Parathyroid adenoma (tissue), 2 donors: ENCODE measurements around the gene PTGDR2.

Source experiments
- H2AFZ ChIP-seq: fragments of 300-600 bp; sonication (generic); one replicate; pipeline ENCODE4 v1.7.0; 2017; ENCODE audit warnings: antibody characterized with exemption, mild to moderate bottlenecking
- H3K27ac ChIP-seq: fragments of 300-600 bp; sonication (generic); one replicate; pipeline ENCODE4 v1.7.0; 2017
- H3K27me3 ChIP-seq: fragments of 300-600 bp; sonication (generic); one replicate; pipeline ENCODE4 v1.7.0; 2017; ENCODE audit warnings: low read length; ENCODE audit not compliant: control insufficient read depth, insufficient read depth
- H3K36me3 ChIP-seq: fragments of 300-600 bp; sonication (generic); one replicate; pipeline ENCODE4 v1.7.0; 2017; ENCODE audit warnings: low read length; ENCODE audit not compliant: control insufficient read depth, insufficient read depth
- H3K4me1 ChIP-seq: fragments of 300-600 bp; sonication (generic); one replicate; pipeline ENCODE4 v1.7.0; 2017; ENCODE audit warnings: control low read depth
- H3K4me2 ChIP-seq: fragments of 300-600 bp; sonication (generic); one replicate; pipeline ENCODE4 v1.7.0; 2017; ENCODE audit warnings: low read length
- H3K4me3 ChIP-seq: fragments of 300-600 bp; sonication (generic); one replicate; pipeline ENCODE4 v1.7.0; 2017; ENCODE audit warnings: low read depth, low read length
- H3K79me2 ChIP-seq: fragments of 300-600 bp; sonication (generic); one replicate; pipeline ENCODE4 v1.7.0; 2017; ENCODE audit warnings: control low read depth
- H3K9ac ChIP-seq: fragments of 300-600 bp; sonication (generic); one replicate; pipeline ENCODE4 v1.7.0; 2017; ENCODE audit warnings: mild to moderate bottlenecking
- H3K9me3 ChIP-seq: fragments of 300-600 bp; sonication (generic); one replicate; pipeline ENCODE4 v1.7.0; 2017; ENCODE audit warnings: low read length; ENCODE audit not compliant: control insufficient read depth
- TF ChIP-seq, protein P1 (sequence below): fragments of 300-600 bp; sonication (generic); IDR thresholded peaks from one replicate; pipeline ENCODE4 v1.7.0; 2017; ENCODE audit warnings: antibody characterized with exemption, mild to moderate bottlenecking
- donor health status: primary hyperparathyroidism.

Gene PTGDR2

DNA sequence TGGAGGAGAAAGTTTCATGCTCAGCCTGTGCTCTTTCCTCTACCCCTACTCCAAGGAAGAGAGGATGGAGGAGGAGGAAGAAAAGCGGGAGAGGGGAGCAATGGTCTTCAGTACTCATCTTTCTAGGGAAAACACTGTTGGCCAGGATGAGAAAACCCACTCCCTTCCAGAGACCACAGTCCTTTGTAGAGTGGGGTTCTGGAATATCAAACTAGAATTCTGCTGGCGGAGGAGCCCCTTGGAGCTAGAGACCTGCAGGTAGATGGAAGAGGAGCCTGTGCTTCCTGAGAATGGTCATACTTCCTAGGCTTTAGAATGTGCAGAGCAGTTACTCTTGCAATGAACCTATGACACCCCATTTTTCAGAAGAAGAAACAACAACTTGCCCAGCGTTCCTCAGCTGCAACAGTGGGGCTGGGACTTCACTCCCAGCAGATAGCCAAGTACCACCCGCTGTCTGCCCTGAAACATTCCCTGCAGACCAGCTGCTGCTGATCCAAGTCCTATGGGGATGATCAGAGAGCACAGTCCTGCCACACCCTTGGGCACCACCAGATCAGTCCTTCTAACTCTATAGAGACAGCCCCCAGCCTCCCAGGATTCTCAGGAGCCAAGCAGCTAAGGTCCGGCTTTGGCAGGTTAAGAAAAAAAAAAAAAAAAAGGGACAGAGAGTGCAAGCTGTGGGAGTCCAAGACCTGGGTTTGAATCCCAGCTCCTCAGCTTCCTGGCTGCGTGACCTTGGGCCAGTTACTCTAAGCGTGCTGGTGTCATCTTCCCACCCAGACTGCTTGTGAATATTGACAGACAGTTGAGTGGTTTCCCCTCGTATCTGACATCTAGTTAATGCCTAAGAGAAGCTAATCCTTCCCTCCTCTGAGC is 664 bp downstream of the PTGDR2 start:
- no peaks in the 10 kb centered on the region for H3K36me3 ChIP-seq
- no peaks in the 10 kb centered on the region for H3K9me3 ChIP-seq
- peak overlapping the region; percentile 9 for H3K4me3 ChIP-seq
- H3K4me1 ChIP-seq: peaks cover 12% of the 10 kb centered on the region
- no peaks in the 10 kb centered on the region for H3K27me3 ChIP-seq
- TF ChIP-seq, protein P1, sequence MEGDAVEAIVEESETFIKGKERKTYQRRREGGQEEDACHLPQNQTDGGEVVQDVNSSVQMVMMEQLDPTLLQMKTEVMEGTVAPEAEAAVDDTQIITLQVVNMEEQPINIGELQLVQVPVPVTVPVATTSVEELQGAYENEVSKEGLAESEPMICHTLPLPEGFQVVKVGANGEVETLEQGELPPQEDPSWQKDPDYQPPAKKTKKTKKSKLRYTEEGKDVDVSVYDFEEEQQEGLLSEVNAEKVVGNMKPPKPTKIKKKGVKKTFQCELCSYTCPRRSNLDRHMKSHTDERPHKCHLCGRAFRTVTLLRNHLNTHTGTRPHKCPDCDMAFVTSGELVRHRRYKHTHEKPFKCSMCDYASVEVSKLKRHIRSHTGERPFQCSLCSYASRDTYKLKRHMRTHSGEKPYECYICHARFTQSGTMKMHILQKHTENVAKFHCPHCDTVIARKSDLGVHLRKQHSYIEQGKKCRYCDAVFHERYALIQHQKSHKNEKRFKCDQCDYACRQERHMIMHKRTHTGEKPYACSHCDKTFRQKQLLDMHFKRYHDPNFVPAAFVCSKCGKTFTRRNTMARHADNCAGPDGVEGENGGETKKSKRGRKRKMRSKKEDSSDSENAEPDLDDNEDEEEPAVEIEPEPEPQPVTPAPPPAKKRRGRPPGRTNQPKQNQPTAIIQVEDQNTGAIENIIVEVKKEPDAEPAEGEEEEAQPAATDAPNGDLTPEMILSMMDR: no peak
- H3K79me2 ChIP-seq: no peaks in the 10 kb centered on the region
- no peak overlapping the region for H2AFZ ChIP-seq
- H3K4me2 ChIP-seq: peak overlapping the region; percentile 13
- H3K9ac ChIP-seq: no peak overlapping the region
- peak overlapping the region; percentile 100 for H3K27ac ChIP-seq

DNA sequence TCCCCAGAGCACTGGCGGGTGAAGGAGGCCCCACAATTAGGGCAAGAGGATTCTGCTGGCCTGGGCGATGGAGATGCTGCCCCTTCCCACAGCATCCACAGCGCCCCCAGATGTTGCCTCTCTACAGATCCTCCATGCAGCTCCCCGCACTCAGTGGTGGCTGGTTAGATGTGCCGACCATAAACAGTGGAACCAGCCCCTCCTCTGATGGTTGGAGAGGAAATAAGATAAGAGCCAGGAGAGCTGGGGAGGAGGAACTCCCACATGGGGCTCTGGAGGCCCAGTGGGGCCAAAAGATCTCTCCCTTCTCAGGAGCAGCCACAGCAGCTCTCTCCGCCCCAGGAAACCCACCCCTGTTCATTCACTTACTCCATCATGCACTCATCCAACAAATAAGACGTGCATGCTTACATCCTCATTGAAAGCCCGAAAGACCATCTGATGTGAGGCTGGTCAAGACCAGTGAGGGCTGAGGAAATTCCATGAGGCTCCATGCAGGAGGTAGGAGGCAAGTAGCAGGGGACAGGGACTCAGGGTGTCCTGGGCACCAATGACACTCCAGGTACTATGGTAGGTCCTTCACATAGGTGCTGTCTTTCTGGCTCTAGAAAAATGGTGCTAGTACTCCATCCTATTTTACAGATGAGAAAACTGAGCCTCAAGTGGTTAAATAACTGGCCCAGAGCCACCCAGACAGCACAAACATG is 1.5 kb downstream of the PTGDR2 start:
- H3K9ac ChIP-seq: no peak overlapping the region
- no peak overlapping the region for H3K4me2 ChIP-seq
- TF ChIP-seq, protein P1: no peak
- H3K4me1 ChIP-seq: peaks cover 12% of the 10 kb centered on the region
- no peak overlapping the region for H3K4me3 ChIP-seq
- no peaks in the 10 kb centered on the region for H3K36me3 ChIP-seq
- H3K9me3 ChIP-seq: no peaks in the 10 kb centered on the region
- no peaks in the 10 kb centered on the region for H3K79me2 ChIP-seq
- no peaks in the 10 kb centered on the region for H3K27me3 ChIP-seq
- H3K27ac ChIP-seq: peak overlapping the region; percentile 100
- no peak overlapping the region for H2AFZ ChIP-seq

DNA sequence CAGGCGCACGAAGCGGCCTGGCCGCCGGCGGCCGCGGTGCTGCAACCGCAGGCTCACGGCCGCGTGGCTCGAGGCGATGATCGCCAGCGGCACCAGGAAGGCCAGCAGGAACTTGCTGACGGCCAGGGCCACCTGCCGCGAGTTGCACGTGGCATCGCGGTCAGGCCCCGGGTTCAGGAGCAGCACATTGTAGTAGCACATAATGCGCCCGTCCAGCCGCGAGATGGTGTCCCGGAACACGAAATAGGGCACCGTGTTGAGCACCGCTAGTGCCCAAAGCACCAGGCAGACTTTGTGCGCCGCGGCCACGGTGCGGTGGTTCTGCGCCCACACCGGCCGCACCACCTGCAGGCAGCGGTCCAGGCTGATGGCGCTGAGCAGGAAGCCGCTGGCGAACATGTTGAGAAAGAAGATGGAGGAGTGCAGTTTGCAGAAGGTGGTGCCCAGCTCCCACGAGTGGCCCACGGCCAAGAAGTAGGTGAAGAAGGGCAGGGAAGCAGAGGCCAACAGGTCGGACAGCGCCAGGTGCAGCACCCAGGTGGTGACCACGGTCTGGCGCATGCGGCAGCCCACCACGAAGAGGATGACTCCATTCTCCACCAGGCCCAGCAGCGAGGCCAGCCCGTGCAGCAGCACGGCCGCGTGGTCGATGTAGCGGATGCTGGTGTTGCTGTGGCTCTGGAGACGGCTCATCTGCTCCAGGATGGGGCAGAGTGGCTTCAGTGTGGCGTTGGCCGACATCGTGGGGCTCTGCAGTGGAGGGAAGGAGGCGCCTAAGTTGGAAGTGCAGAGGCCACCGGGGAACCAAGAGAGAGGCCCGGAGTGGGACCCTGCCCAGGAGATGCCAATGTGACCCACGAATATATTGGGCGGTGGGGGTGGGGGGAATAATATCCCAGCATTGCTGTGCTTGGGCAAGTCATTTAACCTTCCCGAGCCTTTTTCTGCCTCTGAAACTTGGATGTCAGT is 2.5 kb downstream of the PTGDR2 start:
- peaks cover 12% of the 10 kb centered on the region for H3K4me1 ChIP-seq
- no peaks in the 10 kb centered on the region for H3K36me3 ChIP-seq
- TF ChIP-seq, protein P1: no peak
- H3K79me2 ChIP-seq: peaks cover 4% of the 10 kb centered on the region
- H3K9me3 ChIP-seq: no peaks in the 10 kb centered on the region
- H3K9ac ChIP-seq: no peak overlapping the region
- H3K27ac ChIP-seq: peak overlapping the region; percentile 100
- H3K4me2 ChIP-seq: no peak overlapping the region
- H3K27me3 ChIP-seq: no peaks in the 10 kb centered on the region
- no peak overlapping the region for H2AFZ ChIP-seq
- no peak overlapping the region for H3K4me3 ChIP-seq

DNA sequence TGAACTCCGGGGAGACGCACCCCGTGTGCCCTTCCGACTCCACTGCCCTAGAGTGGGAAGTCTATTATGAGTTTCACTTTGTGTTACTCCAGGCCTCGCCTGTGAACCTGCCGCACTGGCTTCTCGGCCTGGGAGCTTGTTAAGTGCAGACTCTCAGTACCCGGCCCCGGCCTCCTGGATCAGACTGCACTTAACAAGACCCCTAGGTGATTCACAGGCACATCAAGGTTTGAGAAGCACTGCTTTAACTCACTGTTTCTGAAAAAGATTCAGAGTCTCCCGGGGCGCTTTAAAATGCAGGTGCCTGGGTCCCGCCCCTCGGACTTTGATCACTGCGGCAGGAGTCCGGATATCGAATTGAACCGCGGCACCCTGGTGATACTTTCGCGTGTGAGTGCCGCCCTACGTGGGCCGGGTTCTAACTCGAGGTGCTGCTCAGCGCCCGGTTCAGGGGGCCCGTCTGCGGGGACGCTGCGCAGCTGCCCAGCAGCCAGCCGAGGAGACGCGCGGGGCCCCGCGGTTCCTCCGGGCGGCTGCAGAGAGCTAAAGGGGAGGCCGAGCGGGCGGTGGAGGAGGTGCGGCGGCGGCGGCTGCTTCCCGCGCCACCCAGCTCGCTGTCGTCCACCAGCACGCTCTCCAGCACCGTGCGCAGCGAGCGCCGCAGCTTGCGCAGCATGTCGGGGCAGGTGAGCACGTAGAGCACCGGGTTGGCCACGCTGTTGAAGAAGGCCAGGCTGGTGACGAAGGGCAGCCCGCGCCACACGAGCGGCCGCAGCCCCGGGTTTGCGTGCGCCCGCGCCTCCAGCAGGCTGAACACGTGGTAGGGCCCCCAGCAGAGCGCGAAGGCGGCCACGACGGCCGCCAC is 3.4 kb downstream of the PTGDR2 start:
- Histone ChIP-seq H3K27ac (peak overlapping the region; percentile 100), H3K4me3 (no peak overlapping the region), H3K4me1 (peaks cover 12% of the 10 kb centered on the region), H3K9ac (no peak overlapping the region), H3K9me3 (no peaks in the 10 kb centered on the region), H3K36me3 (no peaks in the 10 kb centered on the region), H3K79me2 (peaks cover 11% of the 10 kb centered on the region), H3K4me2 (no peak overlapping the region), H3K27me3 (no peaks in the 10 kb centered on the region), H2AFZ (no peak overlapping the region)
- TF ChIP-seq, protein P1: no peak
